Caco-2 (cell line): Measurements from ENCODE around the gene PCBP4. TPM values are rescaled to one million over a fixed set of nuclear protein-coding genes. Genes with fewer than 3 reads are reported as not detected.

Experiments used
- BruUV-seq: library from RNA; stranded (reverse); fragments of 400-500 nt; replicated peaks from 2 replicates; lab custom pipeline; 2021; lab: Mats Ljungman, UMichigan
- CTCF ChIA-PET: fragments of 300-600 bp; sonication (Branson Sonifier 250); formaldehyde crosslinking; loops from one replicate; lab custom pipeline; 2022; ENCODE audit warnings: antibody characterized with exemption; lab: Charles Lee
- POLR2A ChIA-PET: fragments of 300-600 bp; sonication (Branson Sonifier 250); formaldehyde crosslinking; loops from one replicate; lab custom pipeline; 2022; ENCODE audit warnings: antibody characterized with exemption; lab: Charles Lee
- DNase-seq, 2 experiments: peaks; one replicate each; pipeline versions ENCODE4 v3.0.0 to v3.0.0-alpha.2; 2020 to 2022
- H3K27me3 ChIP-seq: replicated peaks from 2 replicates; pipeline ENCODE4 v1.6.0; 2011; ENCODE audit warnings: low read length; ENCODE audit not compliant: control insufficient read depth, insufficient read depth
- H3K36me3 ChIP-seq: 2 replicates; pipeline ENCODE4 v1.5.1; 2011; ENCODE audit warnings: low read length; ENCODE audit not compliant: control insufficient read depth, insufficient read depth
- H3K4me1 ChIP-seq: fragments of 250-450 bp; sonication (Bioruptor Pico); 2 replicates; pipeline ENCODE4 v1.5.1; 2020; ENCODE audit warnings: mild to moderate bottlenecking
- H3K4me3 ChIP-seq: 2 replicates; pipeline ENCODE4 v1.5.1; 2011; ENCODE audit warnings: low read depth, mild to moderate bottlenecking, control low read depth, low read length
- H3K9me3 ChIP-seq: fragments of 250-450 bp; sonication (Bioruptor Pico); 2 replicates; pipeline ENCODE4 v1.5.1; 2020; ENCODE audit warnings: mild to moderate bottlenecking, moderate library complexity
- H3K27ac Mint-ChIP-seq: one replicate; pipeline ENCODE4 v1.8.0; 2022; ENCODE audit warnings: mixed read lengths; ENCODE audit not compliant: unreplicated experiment
- H3K27me3 Mint-ChIP-seq: one replicate; pipeline ENCODE4 v1.8.0; 2022; ENCODE audit warnings: mixed read lengths; ENCODE audit not compliant: insufficient read depth, unreplicated experiment
- H3K36me3 Mint-ChIP-seq: one replicate; pipeline ENCODE4 v1.8.0; 2022; ENCODE audit warnings: mild to moderate bottlenecking, mixed read lengths; ENCODE audit not compliant: insufficient read depth, unreplicated experiment
- H3K4me1 Mint-ChIP-seq: one replicate; pipeline ENCODE4 v1.8.0; 2022; ENCODE audit warnings: low read depth, mixed read lengths; ENCODE audit not compliant: unreplicated experiment
- H3K4me3 Mint-ChIP-seq: one replicate; pipeline ENCODE4 v1.8.0; 2022; ENCODE audit warnings: mild to moderate bottlenecking, moderate library complexity, mixed read lengths; ENCODE audit not compliant: unreplicated experiment
- H3K9me3 Mint-ChIP-seq: one replicate; pipeline ENCODE4 v1.8.0; 2022; ENCODE audit warnings: mixed read lengths; ENCODE audit not compliant: unreplicated experiment
- CTCF ChIP-seq, 2 experiments: fragments of 200-600 bp in 1 of 2; IDR thresholded peaks; 1 replicate in 1 of 2; 2 replicates in 1 of 2; pipeline versions ENCODE4 v1.5.1 to v1.8.0; 2011 to 2022; ENCODE audit warnings: antibody characterized with exemption in 1 of 2, control low read depth in 1 of 2, inconsistent platforms in 1 of 2, low read depth in 1 of 2, low read length in 1 of 2, mild to moderate bottlenecking in 1 of 2, moderate library complexity in 1 of 2; ENCODE audit not compliant: insufficient read depth in 1 of 2, severe bottlenecking in 1 of 2, unreplicated experiment in 1 of 2
- intact Hi-C: fragments of 100-400 bp; cut with micrococcal nuclease; formaldehyde crosslinking; loops from one replicate; pipeline ENCODE4 v1.10.0; 2022; ENCODE audit not compliant: unreplicated experiment
- total RNA-seq: library from RNA; stranded (reverse); gene quantifications from 2 replicates; pipeline ENCODE4 v1.2.3, GENCODE V29; 2022

The PCBP4 gene
- total RNA-seq, 1 experiment from 2014 or later, result 46.5 TPM

GRCh38 chr3:51927061-51927977 is 39.9 kb downstream of the PCBP4 start:
- DNase-seq, result no peak
- Mint-ChIP-seq H3K27ac (no peak overlapping the region), H3K4me1 (no peaks in the 10 kb centered on the region), H3K9me3 (no peaks in the 10 kb centered on the region), H3K27me3 (peaks cover 1% of the 10 kb centered on the region), H3K4me3 (no peak overlapping the region), H3K36me3 (no peaks in the 10 kb centered on the region)
- H3K4me1 ChIP-seq, result no peaks in the 10 kb centered on the region
- ChIA-PET CTCF (no interaction called here), POLR2A (interaction anchor here (0.7 kb wide), 1 partner anchor 69 kb away, joined by 8 read pairs; no protein-coding TSS in a partner anchor)
- no peak for TF ChIP-seq CTCF (IDR thresholded peaks at IDR 0.05; ENCODE audit: insufficient read depth in 1 of 2, low read depth in 1 of 2, low read length in 1 of 2, severe bottlenecking in 1 of 2, unreplicated experiment in 1 of 2)
- no TSS peak for BruUV-seq
- H3K27me3 ChIP-seq, result no peaks in the 10 kb centered on the region
- no peaks in the 10 kb centered on the region for H3K9me3 ChIP-seq
- intact Hi-C loops, result no loop called here
- H3K36me3 ChIP-seq, result no peaks in the 10 kb centered on the region
- no peak overlapping the region for H3K4me3 ChIP-seq

GRCh38 chr3:51921081-51921578 is 46.1 kb downstream of the PCBP4 start:
- no peaks in the 10 kb centered on the region for H3K4me1 Mint-ChIP-seq
- Histone ChIP-seq H3K36me3 (no peaks in the 10 kb centered on the region), H3K27me3 (no peaks in the 10 kb centered on the region), H3K4me3 (no peak overlapping the region), H3K9me3 (no peaks in the 10 kb centered on the region; the same call in 1 of the 2 replicates), H3K4me1 (no peaks in the 10 kb centered on the region)
- intact Hi-C loops, result no loop called here
- ChIA-PET CTCF (no interaction called here), POLR2A (no interaction called here)
- H3K4me3 Mint-ChIP-seq, result no peak overlapping the region
- H3K27ac Mint-ChIP-seq, result no peak overlapping the region
- H3K27me3 Mint-ChIP-seq, result peaks cover 21% of the 10 kb centered on the region
- H3K36me3 Mint-ChIP-seq, result no peaks in the 10 kb centered on the region
- no peak for TF ChIP-seq CTCF (IDR thresholded peaks at IDR 0.05; ENCODE audit: insufficient read depth in 1 of 2, low read depth in 1 of 2, low read length in 1 of 2, severe bottlenecking in 1 of 2, unreplicated experiment in 1 of 2)
- no peaks in the 10 kb centered on the region for H3K9me3 Mint-ChIP-seq
- no peak for DNase-seq
- no TSS peak for BruUV-seq

GRCh38 chr3:51916418-51916817 is 50.8 kb downstream of the PCBP4 start:
- Mint-ChIP-seq H3K9me3 (no peaks in the 10 kb centered on the region), H3K4me1 (no peaks in the 10 kb centered on the region), H3K27me3 (peaks cover 13% of the 10 kb centered on the region), H3K4me3 (no peak overlapping the region), H3K36me3 (no peaks in the 10 kb centered on the region), H3K27ac (no peak overlapping the region)
- H3K36me3 ChIP-seq, result no peaks in the 10 kb centered on the region
- DNase-seq, result no peak
- no peaks in the 10 kb centered on the region; the same call in 1 of the 2 replicates for H3K9me3 ChIP-seq
- no peak for TF ChIP-seq CTCF (IDR thresholded peaks at IDR 0.05; ENCODE audit: insufficient read depth in 1 of 2, low read depth in 1 of 2, low read length in 1 of 2, severe bottlenecking in 1 of 2, unreplicated experiment in 1 of 2)
- no peaks in the 10 kb centered on the region for H3K27me3 ChIP-seq
- no TSS peak for BruUV-seq
- no peaks in the 10 kb centered on the region for H3K4me1 ChIP-seq
- no peak overlapping the region for H3K4me3 ChIP-seq
- intact Hi-C loops, result no loop called here
- POLR2A ChIA-PET, result no interaction called here
- CTCF ChIA-PET, result no interaction called here
